Liver (tissue), 9 donors: ENCODE results near the gene TPK1. TPM values are rescaled to one million over a fixed set of nuclear protein-coding genes. Genes with fewer than 3 reads are reported as not detected.

Source experiments
- DNase-seq: peaks from one replicate; pipeline ENCODE4 v3.0.0-alpha.2; 2017; ENCODE audit warnings: low spot score
- H3K27ac ChIP-seq, 2 donors: one replicate each; pipeline ENCODE4 v1.7.0; 2013; ENCODE audit warnings: inconsistent platforms in 2 of 2, low read length in 2 of 2, control low read depth in 1 of 2, low read depth in 1 of 2, mild to moderate bottlenecking in 1 of 2
- H3K27me3 ChIP-seq, 4 donors: one replicate each; pipeline versions ENCODE4 v1.6.1 to v1.7.0; 2013; ENCODE audit warnings: low read length in 3 of 4, inconsistent platforms in 1 of 4, mild to moderate bottlenecking in 1 of 4, moderate library complexity in 1 of 4; ENCODE audit not compliant: control insufficient read depth in 4 of 4, insufficient read depth in 4 of 4
- H3K36me3 ChIP-seq, 4 donors: one replicate each; pipeline versions ENCODE4 v1.6.1 to v1.7.0; 2013; ENCODE audit warnings: low read length in 3 of 4, mild to moderate bottlenecking in 3 of 4, low read depth in 1 of 4, moderate library complexity in 1 of 4; ENCODE audit not compliant: control insufficient read depth in 4 of 4, insufficient read depth in 3 of 4
- H3K4me1 ChIP-seq, 4 donors: one replicate each; pipeline versions ENCODE4 v1.6.1 to v1.7.0; 2013; ENCODE audit warnings: low read length in 3 of 4, mild to moderate bottlenecking in 3 of 4, moderate library complexity in 1 of 4; ENCODE audit not compliant: control insufficient read depth in 4 of 4, insufficient read depth in 4 of 4
- H3K4me3 ChIP-seq, 3 donors: one replicate each; pipeline versions ENCODE4 v1.6.1 to v1.7.0; 2013; ENCODE audit warnings: low read length in 3 of 3, control low read depth in 1 of 3, low read depth in 1 of 3, mild to moderate bottlenecking in 1 of 3
- H3K9ac ChIP-seq, 2 donors: one replicate each; pipeline ENCODE4 v1.7.0; 2013; ENCODE audit warnings: low read length in 2 of 2, mild to moderate bottlenecking in 2 of 2, moderate library complexity in 2 of 2, control low read depth in 1 of 2, low read depth in 1 of 2
- H3K9me3 ChIP-seq, 4 donors: one replicate each; pipeline versions ENCODE4 v1.6.1 to v1.7.0; 2013; ENCODE audit warnings: low read length in 3 of 4; ENCODE audit not compliant: control insufficient read depth in 4 of 4
- EGR1 ChIP-seq, 2 donors: IDR thresholded peaks; 2 replicates each; pipeline ENCODE4 v1.6.1; 2016 to 2018; ENCODE audit warnings: antibody characterized with exemption in 2 of 2, low read depth in 2 of 2
- FOXA1 ChIP-seq: IDR thresholded peaks from 2 replicates; pipeline ENCODE4 v1.6.1; 2016; ENCODE audit warnings: antibody characterized with exemption
- GABPA ChIP-seq, 2 donors: IDR thresholded peaks in 1 of 2; conservative IDR thresholded peaks in 1 of 2; 2 replicates each; pipeline ENCODE4 v1.6.1; 2016; ENCODE audit warnings: antibody characterized with exemption in 2 of 2, mild to moderate bottlenecking in 1 of 2, moderate library complexity in 1 of 2
- HNF4A ChIP-seq, 2 donors: conservative IDR thresholded peaks; 2 replicates each; pipeline ENCODE4 v1.6.1; 2016; ENCODE audit warnings: antibody characterized with exemption in 2 of 2, mild to moderate bottlenecking in 2 of 2
- HNF4G ChIP-seq: IDR thresholded peaks from 2 replicates; pipeline ENCODE4 v1.6.1; 2016; ENCODE audit warnings: antibody characterized with exemption
- JUND ChIP-seq, 2 donors: IDR thresholded peaks; 2 replicates each; pipeline ENCODE4 v1.6.1; 2016; ENCODE audit warnings: antibody characterized with exemption in 2 of 2
- MAX ChIP-seq: IDR thresholded peaks from 2 replicates; pipeline ENCODE4 v1.6.1; 2016; ENCODE audit warnings: antibody characterized with exemption
- RAD21 ChIP-seq, 2 donors: IDR thresholded peaks; 2 replicates each; pipeline ENCODE4 v1.6.1; 2016; ENCODE audit warnings: antibody characterized with exemption in 2 of 2, mild to moderate bottlenecking in 2 of 2
- REST ChIP-seq: IDR thresholded peaks from 2 replicates; pipeline ENCODE4 v1.6.1; 2016; ENCODE audit warnings: antibody characterized with exemption, mild to moderate bottlenecking
- RXRA ChIP-seq, 2 donors: IDR thresholded peaks; 2 replicates each; pipeline ENCODE4 v1.6.1; 2017 to 2018; ENCODE audit warnings: antibody characterized with exemption in 2 of 2, mild to moderate bottlenecking in 1 of 2
- SP1 ChIP-seq: IDR thresholded peaks from 2 replicates; pipeline ENCODE4 v1.6.1; 2018; ENCODE audit warnings: antibody characterized with exemption, mild to moderate bottlenecking
- YY1 ChIP-seq: IDR thresholded peaks from 2 replicates; pipeline ENCODE4 v1.6.1; 2016; ENCODE audit warnings: antibody characterized with exemption, mild to moderate bottlenecking
- ZBTB33 ChIP-seq: IDR thresholded peaks from 2 replicates; pipeline ENCODE4 v1.6.1; 2016; ENCODE audit warnings: antibody characterized with exemption
- WGBS: extraction: QIAGEN DNeasy Blood & Tissue Kit; methylation state at CpG from one replicate; pipeline ENCODE4 v1.1.7; 2013; 5-methylcytosine and 5-hydroxymethylcytosine counted together
- polyA plus RNA-seq, 2 donors: library from polyadenylated mRNA; stranded (reverse) in 1 of 2; unstranded in 1 of 2; fragments of 200-250 nt in 1 of 2; fragments of >200 nt in 1 of 2; fragmentation: Nextera tagmentation in 1 of 2; extraction: Ambion mirVana in 1 of 2; gene quantifications; one replicate each; pipeline versions ENCODE4 v1.2.1 to v1.2.3, GENCODE V29; 2013 to 2015
- total RNA-seq, 2 donors: library from RNA; depleted of rRNA; stranded (reverse); fragments of >200 nt; gene quantifications; one replicate each; pipeline ENCODE4 v1.2.3, GENCODE V29; 2014
- TF ChIP-seq, protein P1 (sequence below): fragments of 150-350 bp; IDR thresholded peaks from 2 replicates; pipeline ENCODE4 v1.5.1; 2017; ENCODE audit warnings: improper control_type of control experiment, low read depth, low read length; ENCODE audit not compliant: missing input control
- TF ChIP-seq, protein P2 (sequence below): IDR thresholded peaks from 2 replicates; pipeline ENCODE4 v1.6.1; 2016; ENCODE audit warnings: antibody characterized with exemption
- donor health status: healthy.
- donor health status: healthy.
- donor health status: healthy.
- donor health status: healthy.
- donor health status: healthy.

TPK1 gene
- total and polyA plus RNA-seq, 4 donors: 2.2 to 7.5 (median 3.3) TPM

GRCh38 chr7:144784943-144785342, 50.9 kb downstream of the TPK1 start:
- no peak for DNase-seq
- TF ChIP-seq GABPA (IDR thresholded peaks at IDR 0.05 in 1 of 2, conservative IDR thresholded peaks at IDR 0.05 in 1 of 2): no peak
- no peak for TF ChIP-seq SP1
- no peak for TF ChIP-seq FOXA1
- TF ChIP-seq MAX: no peak
- TF ChIP-seq HNF4A (conservative IDR thresholded peaks at IDR 0.05): no peak
- TF ChIP-seq, protein P1, sequence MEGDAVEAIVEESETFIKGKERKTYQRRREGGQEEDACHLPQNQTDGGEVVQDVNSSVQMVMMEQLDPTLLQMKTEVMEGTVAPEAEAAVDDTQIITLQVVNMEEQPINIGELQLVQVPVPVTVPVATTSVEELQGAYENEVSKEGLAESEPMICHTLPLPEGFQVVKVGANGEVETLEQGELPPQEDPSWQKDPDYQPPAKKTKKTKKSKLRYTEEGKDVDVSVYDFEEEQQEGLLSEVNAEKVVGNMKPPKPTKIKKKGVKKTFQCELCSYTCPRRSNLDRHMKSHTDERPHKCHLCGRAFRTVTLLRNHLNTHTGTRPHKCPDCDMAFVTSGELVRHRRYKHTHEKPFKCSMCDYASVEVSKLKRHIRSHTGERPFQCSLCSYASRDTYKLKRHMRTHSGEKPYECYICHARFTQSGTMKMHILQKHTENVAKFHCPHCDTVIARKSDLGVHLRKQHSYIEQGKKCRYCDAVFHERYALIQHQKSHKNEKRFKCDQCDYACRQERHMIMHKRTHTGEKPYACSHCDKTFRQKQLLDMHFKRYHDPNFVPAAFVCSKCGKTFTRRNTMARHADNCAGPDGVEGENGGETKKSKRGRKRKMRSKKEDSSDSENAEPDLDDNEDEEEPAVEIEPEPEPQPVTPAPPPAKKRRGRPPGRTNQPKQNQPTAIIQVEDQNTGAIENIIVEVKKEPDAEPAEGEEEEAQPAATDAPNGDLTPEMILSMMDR: no peak
- TF ChIP-seq, protein P2, sequence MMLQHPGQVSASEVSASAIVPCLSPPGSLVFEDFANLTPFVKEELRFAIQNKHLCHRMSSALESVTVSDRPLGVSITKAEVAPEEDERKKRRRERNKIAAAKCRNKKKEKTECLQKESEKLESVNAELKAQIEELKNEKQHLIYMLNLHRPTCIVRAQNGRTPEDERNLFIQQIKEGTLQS: no peak
- TF ChIP-seq JUND (IDR thresholded peaks at IDR 0.05): no peak
- no peak for TF ChIP-seq YY1
- no peak for TF ChIP-seq HNF4G
- TF ChIP-seq RAD21 (IDR thresholded peaks at IDR 0.05): no peak
- no peak for TF ChIP-seq RXRA (IDR thresholded peaks at IDR 0.05)
- H3K4me3 ChIP-seq: no peak overlapping the region
- no peak overlapping the region for H3K27ac ChIP-seq
- no peaks in the 10 kb centered on the region for H3K36me3 ChIP-seq
- H3K9me3 ChIP-seq: no peaks in the 10 kb centered on the region
- no peak overlapping the region for H3K9ac ChIP-seq
- no peaks in the 10 kb centered on the region for H3K4me1 ChIP-seq
- WGBS: 92% methylated on average over 3 of the region's 3 CpGs
- no peaks in the 10 kb centered on the region for H3K27me3 ChIP-seq

GRCh38 chr7:144784441-144784840, 51.4 kb downstream of the TPK1 start:
- H3K9ac ChIP-seq: no peak overlapping the region
- H3K4me1 ChIP-seq: no peaks in the 10 kb centered on the region
- no peak overlapping the region for H3K27ac ChIP-seq
- no peak for TF ChIP-seq EGR1 (IDR thresholded peaks at IDR 0.05; ENCODE audit: low read depth in 2 of 2)
- TF ChIP-seq ZBTB33: no peak
- TF ChIP-seq REST: no peak
- TF ChIP-seq FOXA1: no peak
- WGBS: 96% methylated on average over 2 of the region's 2 CpGs
- H3K36me3 ChIP-seq: no peaks in the 10 kb centered on the region
- H3K4me3 ChIP-seq: no peak overlapping the region
- H3K9me3 ChIP-seq: no peaks in the 10 kb centered on the region
- no peaks in the 10 kb centered on the region for H3K27me3 ChIP-seq
- DNase-seq: no peak
